Effector memory CD8-positive, alpha-beta T cell (primary cell): ENCODE measurements around the gene POU2F3.

Source experiments
- ATAC-seq: fragments of 150-1000 bp; cut with Tn5 transposase; replicated peaks from 2 replicates; pipeline ENCODE4 v1.10.0; 2021; ENCODE audit warnings: mild to moderate bottlenecking, moderate library complexity
- DNase-seq, 3 experiments: peaks; one replicate each; pipeline ENCODE4 v3.0.0; 2021
- H3K27ac Mint-ChIP-seq, 2 donors: one replicate each; pipeline ENCODE4 v1.8.0; 2022; ENCODE audit warnings: mild to moderate bottlenecking in 2 of 2, mixed read lengths in 2 of 2, moderate library complexity in 2 of 2
- H3K27me3 Mint-ChIP-seq, 2 donors: one replicate each; pipeline ENCODE4 v1.8.0; 2022; ENCODE audit warnings: mixed read lengths in 2 of 2
- H3K36me3 Mint-ChIP-seq: one replicate; pipeline ENCODE4 v1.8.0; 2022; ENCODE audit warnings: mild to moderate bottlenecking, moderate library complexity, mixed read lengths; ENCODE audit not compliant: insufficient read depth
- H3K4me1 Mint-ChIP-seq, 2 donors: one replicate each; pipeline ENCODE4 v1.8.0; 2022; ENCODE audit warnings: low read depth in 2 of 2, mixed read lengths in 2 of 2
- H3K4me3 Mint-ChIP-seq, 2 donors: one replicate each; pipeline ENCODE4 v1.8.0; 2022; ENCODE audit warnings: mild to moderate bottlenecking in 2 of 2, mixed read lengths in 2 of 2, moderate library complexity in 2 of 2
- H3K9me3 Mint-ChIP-seq, 2 donors: one replicate each; pipeline ENCODE4 v1.8.0; 2022; ENCODE audit warnings: mixed read lengths in 2 of 2

The POU2F3 gene

GRCh38 chr11:120201653-120202052 lies 38.3 kb upstream of the POU2F3 start:
- ATAC-seq (no peak), DNase-seq (no peak)
- Mint-ChIP-seq H3K4me1 (no peaks in the 10 kb centered on the region), H3K27me3 (peaks cover 36 to 64% of the 10 kb centered on the region in 2 donors), H3K36me3 (no peaks in the 10 kb centered on the region), H3K9me3 (no peaks in the 10 kb centered on the region), H3K27ac (no peak overlapping the region), H3K4me3 (no peak overlapping the region)

GRCh38 chr11:120203626-120204025 lies 36.3 kb upstream of the POU2F3 start:
- DNase-seq (no peak), ATAC-seq (no peak)
- H3K27ac Mint-ChIP-seq, result no peak overlapping the region
- H3K9me3 Mint-ChIP-seq, result no peaks in the 10 kb centered on the region
- H3K4me1 Mint-ChIP-seq, result peaks cover 0 to 1% of the 10 kb centered on the region in 2 donors
- H3K4me3 Mint-ChIP-seq, result no peak overlapping the region
- H3K36me3 Mint-ChIP-seq, result no peaks in the 10 kb centered on the region
- H3K27me3 Mint-ChIP-seq, result peaks cover 50 to 71% of the 10 kb centered on the region in 2 donors

- DNase-seq (no peak), ATAC-seq (no peak)
- H3K9me3 Mint-ChIP-seq, result no peaks in the 10 kb centered on the region
- H3K4me3 Mint-ChIP-seq, result no peak overlapping the region
- H3K4me1 Mint-ChIP-seq, result peaks cover 7 to 8% of the 10 kb centered on the region in 2 donors
- peaks cover 51 to 68% of the 10 kb centered on the region in 2 donors for H3K27me3 Mint-ChIP-seq
- peaks cover 8% of the 10 kb centered on the region for H3K36me3 Mint-ChIP-seq
- H3K27ac Mint-ChIP-seq, result no peak overlapping the region
These were observed 34.3 kb upstream of the POU2F3 start for GRCh38 chr11:120205596-120206161.

- Mint-ChIP-seq H3K27ac (no peak overlapping the region), H3K9me3 (no peaks in the 10 kb centered on the region), H3K4me3 (peak overlapping the region in 1 of 2 donors; percentile 26), H3K4me1 (peaks cover 13 to 15% of the 10 kb centered on the region in 2 donors), H3K36me3 (peaks cover 8% of the 10 kb centered on the region), H3K27me3 (peaks cover 52 to 75% of the 10 kb centered on the region in 2 donors)
- DNase-seq (no peak), ATAC-seq (no peak)
These were observed 32.4 kb upstream of the POU2F3 start for GRCh38 chr11:120207512-120207911.

GRCh38 chr11:120208001-120208441 lies 31.9 kb upstream of the POU2F3 start:
- Mint-ChIP-seq H3K27ac (no peak overlapping the region), H3K27me3 (peaks cover 52 to 77% of the 10 kb centered on the region in 2 donors), H3K36me3 (peaks cover 8% of the 10 kb centered on the region), H3K4me1 (peaks cover 13 to 17% of the 10 kb centered on the region in 2 donors), H3K4me3 (no peak overlapping the region), H3K9me3 (no peaks in the 10 kb centered on the region)
- DNase-seq (no peak), ATAC-seq (no peak)

GRCh38 chr11:120208777-120209176 lies 31.2 kb upstream of the POU2F3 start:
- no peaks in the 10 kb centered on the region for H3K9me3 Mint-ChIP-seq
- H3K27ac Mint-ChIP-seq, result no peak overlapping the region
- peaks cover 52 to 77% of the 10 kb centered on the region in 2 donors for H3K27me3 Mint-ChIP-seq
- ATAC-seq, result no peak
- H3K4me1 Mint-ChIP-seq, result peaks cover 13 to 18% of the 10 kb centered on the region in 2 donors
- H3K36me3 Mint-ChIP-seq, result peaks cover 8% of the 10 kb centered on the region
- no peak for DNase-seq
- peak overlapping the region in 1 of 2 donors; percentile 9 for H3K4me3 Mint-ChIP-seq

- DNase-seq (no peak), ATAC-seq (no peak)
- Mint-ChIP-seq H3K27me3 (peaks cover 51 to 78% of the 10 kb centered on the region in 2 donors), H3K27ac (peak overlapping the region in 1 of 2 donors; percentile 73), H3K4me3 (peak overlapping the region; percentile 89 to 90), H3K36me3 (peaks cover 8% of the 10 kb centered on the region), H3K9me3 (no peaks in the 10 kb centered on the region), H3K4me1 (peaks cover 13 to 18% of the 10 kb centered on the region in 2 donors)
These were observed 30.0 kb upstream of the POU2F3 start for GRCh38 chr11:120209746-120210625.

- ATAC-seq, result peak; percentile 92
- peaks cover 8% of the 10 kb centered on the region for H3K36me3 Mint-ChIP-seq
- DNase-seq, result peak; percentile 22 to 38 (median 26)
- H3K27ac Mint-ChIP-seq, result peak within 1 kb of the TSS; percentile 29 to 73
- no peaks in the 10 kb centered on the region for H3K9me3 Mint-ChIP-seq
- peaks cover 45 to 75% of the 10 kb centered on the region in 2 donors for H3K27me3 Mint-ChIP-seq
- peak within 1 kb of the TSS; percentile 90 to 96 for H3K4me3 Mint-ChIP-seq
- peaks cover 13 to 18% of the 10 kb centered on the region in 2 donors for H3K4me1 Mint-ChIP-seq
These were observed 29.1 kb upstream of the POU2F3 start, which contains the start of gene OAF for GRCh38 chr11:120210626-120211521. OAF (plus strand) TSS chr11:120211032; CDS start chr11:120211280, 248 bp downstream.

- Mint-ChIP-seq H3K9me3 (no peaks in the 10 kb centered on the region), H3K4me1 (peaks cover 13 to 18% of the 10 kb centered on the region in 2 donors), H3K27ac (peak overlapping the region; percentile 29 to 50), H3K4me3 (peak overlapping the region; percentile 80 to 96), H3K36me3 (peaks cover 8% of the 10 kb centered on the region), H3K27me3 (peaks cover 38 to 73% of the 10 kb centered on the region in 2 donors)
- DNase-seq (no peak), ATAC-seq (no peak)
These were observed 28.2 kb upstream of the POU2F3 start for GRCh38 chr11:120211522-120212258.

GRCh38 chr11:120212259-120212878 lies 27.6 kb upstream of the POU2F3 start:
- H3K4me3 Mint-ChIP-seq, result peak overlapping the region in 1 of 2 donors; percentile 96
- no peak for DNase-seq
- peaks cover 13 to 18% of the 10 kb centered on the region in 2 donors for H3K4me1 Mint-ChIP-seq
- peak overlapping the region in 1 of 2 donors; percentile 29 for H3K27ac Mint-ChIP-seq
- H3K9me3 Mint-ChIP-seq, result no peaks in the 10 kb centered on the region
- H3K27me3 Mint-ChIP-seq, result peaks cover 32 to 66% of the 10 kb centered on the region in 2 donors
- H3K36me3 Mint-ChIP-seq, result peaks cover 8% of the 10 kb centered on the region
- no peak for ATAC-seq

GRCh38 chr11:120212926-120213325 lies 27.0 kb upstream of the POU2F3 start:
- no peaks in the 10 kb centered on the region for H3K9me3 Mint-ChIP-seq
- H3K27ac Mint-ChIP-seq, result no peak overlapping the region
- ATAC-seq, result no peak
- no peak for DNase-seq
- peak overlapping the region in 1 of 2 donors; percentile 15 for H3K4me3 Mint-ChIP-seq
- H3K36me3 Mint-ChIP-seq, result peaks cover 8% of the 10 kb centered on the region
- peaks cover 13 to 17% of the 10 kb centered on the region in 2 donors for H3K4me1 Mint-ChIP-seq
- H3K27me3 Mint-ChIP-seq, result peaks cover 26 to 60% of the 10 kb centered on the region in 2 donors

- no peaks in the 10 kb centered on the region for H3K9me3 Mint-ChIP-seq
- no peak for DNase-seq
- peaks cover 13 to 16% of the 10 kb centered on the region in 2 donors for H3K4me1 Mint-ChIP-seq
- peaks cover 6% of the 10 kb centered on the region for H3K36me3 Mint-ChIP-seq
- no peak overlapping the region for H3K4me3 Mint-ChIP-seq
- peaks cover 11 to 49% of the 10 kb centered on the region in 2 donors for H3K27me3 Mint-ChIP-seq
- ATAC-seq, result no peak
- no peak overlapping the region for H3K27ac Mint-ChIP-seq
These were observed 25.4 kb upstream of the POU2F3 start for GRCh38 chr11:120214581-120214980.
